GM21367 (cell line): ENCODE measurements around the gene LHFPL3.

Source experiments
- ATAC-seq: cut with Tn5 transposase; IDR thresholded peaks from one replicate; pipeline ENCODE4 v1.9.1; 2021; ENCODE audit not compliant: unreplicated experiment

The LHFPL3 gene

GRCh38 chr7:104795086-104795485 lies 466.7 kb downstream of the LHFPL3 start:
- ATAC-seq: no peak

GRCh38 chr7:104795616-104796398 lies 467.4 kb downstream of the LHFPL3 start:
- no peak for ATAC-seq

GRCh38 chr7:104800307-104800706 lies 471.9 kb downstream of the LHFPL3 start:
- ATAC-seq: no peak

- no peak for ATAC-seq
Observed at GRCh38 chr7:104801022-104801421, 472.6 kb downstream of the LHFPL3 start.

GRCh38 chr7:104803931-104804330 lies 475.5 kb downstream of the LHFPL3 start:
- no peak for ATAC-seq

GRCh38 chr7:104804696-104805095 lies 476.3 kb downstream of the LHFPL3 start:
- no peak for ATAC-seq

GRCh38 chr7:104805449-104806317 lies 477.3 kb downstream of the LHFPL3 start:
- no peak for ATAC-seq

GRCh38 chr7:104807671-104808070 lies 479.3 kb downstream of the LHFPL3 start:
- no peak for ATAC-seq

- ATAC-seq: no peak
Observed at GRCh38 chr7:104809906-104810305, 481.5 kb downstream of the LHFPL3 start.

- ATAC-seq: no peak
Observed at GRCh38 chr7:104814126-104814525, 485.7 kb downstream of the LHFPL3 start.

- no peak for ATAC-seq
Observed at GRCh38 chr7:104814671-104815400, 486.4 kb downstream of the LHFPL3 start.

GRCh38 chr7:104816537-104816936 lies 488.1 kb downstream of the LHFPL3 start:
- ATAC-seq: no peak

GRCh38 chr7:104818961-104819880 lies 490.8 kb downstream of the LHFPL3 start:
- no peak for ATAC-seq

GRCh38 chr7:104820836-104821535 lies 492.6 kb downstream of the LHFPL3 start:
- no peak for ATAC-seq

GRCh38 chr7:104823177-104823576 lies 494.8 kb downstream of the LHFPL3 start:
- no peak for ATAC-seq

- ATAC-seq: no peak
Observed at GRCh38 chr7:104825099-104825498, 496.7 kb downstream of the LHFPL3 start.

- ATAC-seq: no peak
Observed at GRCh38 chr7:104826135-104826534, 497.7 kb downstream of the LHFPL3 start.

- no peak for ATAC-seq
Observed at GRCh38 chr7:104836976-104837375, 508.6 kb downstream of the LHFPL3 start.

GRCh38 chr7:104838537-104839299 lies 510.3 kb downstream of the LHFPL3 start:
- no peak for ATAC-seq
